IMR-90 (cell line): ENCODE results near the gene TNIP2. TPM values are rescaled to one million over a fixed set of nuclear protein-coding genes. Genes with fewer than 3 reads are reported as not detected.

Experiments used
- ATAC-seq: fragments of 200-7000 bp; cut with Tn5 transposase; 2 replicates; pipeline ENCODE4 v1.9.1; 2020; ENCODE audit warnings: low read depth, mild to moderate bottlenecking, moderate library complexity
- BruUV-seq: library from RNA; stranded (reverse); fragments of 400-500 nt; replicated peaks from 2 replicates; lab custom pipeline; 2021; lab: Mats Ljungman, UMichigan
- CTCF ChIA-PET: fragments of 300-600 bp; formaldehyde crosslinking; extraction: SDS; loops from one replicate; lab custom pipeline; 2021; ENCODE audit warnings: antibody characterized with exemption; lab: Yijun Ruan, JAX
- POLR2A ChIA-PET: fragments of 300-600 bp; sonication (Branson Sonifier 250); formaldehyde crosslinking; loops from one replicate; lab custom pipeline; 2022; ENCODE audit warnings: antibody characterized with exemption; ENCODE audit not compliant: unreplicated experiment; lab: Charles Lee
- DNase-seq: peaks from one replicate; pipeline ENCODE4 v3.0.0; 2013
- H2AFZ ChIP-seq: replicated peaks from 2 replicates; pipeline ENCODE3; 2013; ENCODE audit warnings: low read length, mild to moderate bottlenecking; ENCODE audit not compliant: poor library complexity
- H2AK5ac ChIP-seq: 2 replicates; pipeline ENCODE4 v1.6.1; 2013; ENCODE audit warnings: low read depth, low read length, inconsistent platforms
- H2AK9ac ChIP-seq: replicated peaks from 2 replicates; pipeline ENCODE3; 2013; ENCODE audit warnings: mild to moderate bottlenecking, low read depth, low read length, moderate library complexity; ENCODE audit not compliant: poor library complexity
- H2BK120ac ChIP-seq: 2 replicates; pipeline ENCODE4 v1.6.1; 2013; ENCODE audit warnings: low read depth, low read length, inconsistent platforms
- H2BK15ac ChIP-seq: 3 replicates; pipeline ENCODE4 v1.6.1; 2013; ENCODE audit warnings: low read depth, low read length, inconsistent platforms
- H2BK20ac ChIP-seq: 2 replicates; pipeline ENCODE4 v1.6.1; 2013; ENCODE audit warnings: low read depth, mild to moderate bottlenecking, inconsistent platforms, low read length, moderate library complexity
- H2BK5ac ChIP-seq: 2 replicates; pipeline ENCODE4 v1.6.1; 2013; ENCODE audit warnings: mild to moderate bottlenecking, low read depth, low read length, inconsistent platforms; ENCODE audit not compliant: poor library complexity, severe bottlenecking
- H3K14ac ChIP-seq: replicated peaks from 2 replicates; pipeline ENCODE4 v1.6.1; 2013; ENCODE audit warnings: low read depth, low read length, inconsistent platforms
- H3K18ac ChIP-seq: 2 replicates; pipeline ENCODE4 v1.6.1; 2013; ENCODE audit warnings: low read depth, low read length, control low read depth
- H3K23ac ChIP-seq: 2 replicates; pipeline ENCODE4 v1.6.1; 2013; ENCODE audit warnings: low read depth, low read length, inconsistent platforms
- H3K27ac ChIP-seq: 2 replicates; pipeline ENCODE4 v1.5.1; 2013; ENCODE audit warnings: mild to moderate bottlenecking, control low read depth, low read length; ENCODE audit not compliant: insufficient read depth
- H3K27me3 ChIP-seq: 2 replicates; pipeline ENCODE4 v1.6.1; 2013; ENCODE audit warnings: low read length; ENCODE audit not compliant: control insufficient read depth, insufficient read depth
- H3K36me3 ChIP-seq: 2 replicates; pipeline ENCODE4 v1.6.1; 2013; ENCODE audit warnings: low read length, mixed read lengths; ENCODE audit not compliant: control insufficient read depth, insufficient read depth
- H3K4ac ChIP-seq: 2 replicates; pipeline ENCODE4 v1.6.1; 2013; ENCODE audit warnings: low read depth, low read length, inconsistent platforms
- H3K4me1 ChIP-seq: 2 replicates; pipeline ENCODE4 v1.6.1; 2013; ENCODE audit warnings: low read length, mixed read lengths; ENCODE audit not compliant: control insufficient read depth, insufficient read depth
- H3K4me2 ChIP-seq: 2 replicates; pipeline ENCODE4 v1.6.1; 2013; ENCODE audit warnings: low read depth, mild to moderate bottlenecking, control low read depth, low read length, moderate library complexity
- H3K4me3 ChIP-seq: 2 replicates; pipeline ENCODE4 v1.5.1; 2013; ENCODE audit warnings: low read depth, mild to moderate bottlenecking, control low read depth, low read length, moderate library complexity; ENCODE audit not compliant: insufficient read depth
- H3K56ac ChIP-seq: 2 replicates; pipeline ENCODE4 v1.6.1; 2013; ENCODE audit warnings: low read length, inconsistent platforms; ENCODE audit not compliant: insufficient read depth; ENCODE audit errors: extremely low read depth
- H3K79me1 ChIP-seq, 2 experiments: 2 replicates each; pipeline ENCODE4 v1.6.1; 2013; ENCODE audit warnings: low read length in 2 of 2, inconsistent platforms in 1 of 2, low read depth in 1 of 2
- H3K9ac ChIP-seq: 2 replicates; pipeline ENCODE4 v1.6.1; 2013; ENCODE audit warnings: low read depth, low read length, control low read depth
- H3K9me1 ChIP-seq: 2 replicates; pipeline ENCODE4 v1.6.1; 2013; ENCODE audit warnings: low read length, inconsistent platforms; ENCODE audit not compliant: insufficient read depth
- H3K9me3 ChIP-seq: 2 replicates; pipeline ENCODE4 v1.6.1; 2013; ENCODE audit warnings: low read length; ENCODE audit not compliant: control insufficient read depth, insufficient read depth
- H4K20me1 ChIP-seq: 2 replicates; pipeline ENCODE4 v1.6.1; 2013; ENCODE audit warnings: low read length, inconsistent platforms; ENCODE audit not compliant: insufficient read depth
- H4K5ac ChIP-seq: 2 replicates; pipeline ENCODE4 v1.6.1; 2013; ENCODE audit warnings: mild to moderate bottlenecking, low read depth, low read length, control low read depth
- H4K8ac ChIP-seq, 2 experiments: 2 replicates each; pipeline ENCODE4 v1.6.1; 2013; ENCODE audit warnings: low read depth in 2 of 2, low read length in 2 of 2, control low read depth in 1 of 2, inconsistent platforms in 1 of 2
- H4K91ac ChIP-seq: 2 replicates; pipeline ENCODE4 v1.6.1; 2013; ENCODE audit warnings: low read depth, low read length, inconsistent platforms; ENCODE audit not compliant: insufficient read depth
- BHLHE40 ChIP-seq: fragments of 150-350 bp; IDR thresholded peaks from 2 replicates; pipeline ENCODE4 v1.6.1; 2016; ENCODE audit warnings: mild to moderate bottlenecking, low read depth, low read length
- CEBPB ChIP-seq: IDR thresholded peaks from 2 replicates; pipeline ENCODE4 v1.6.1; 2012; ENCODE audit warnings: low read depth, low read length, improper control_type of control experiment
- CTCF ChIP-seq: conservative IDR thresholded peaks from 2 replicates; pipeline ENCODE4 v1.5.1; 2012; ENCODE audit warnings: mild to moderate bottlenecking, low read depth, low read length, improper control_type of control experiment
- ELK1 ChIP-seq: fragments of 150-350 bp; IDR thresholded peaks from 2 replicates; pipeline ENCODE4 v1.6.1; 2016; ENCODE audit warnings: low read depth, mild to moderate bottlenecking, low read length, moderate library complexity, borderline replicate concordance
- FOS ChIP-seq: fragments of 150-350 bp; IDR thresholded peaks from 2 replicates; pipeline ENCODE4 v1.6.1; 2016; ENCODE audit warnings: low read depth, low read length
- MAFK ChIP-seq: IDR thresholded peaks from 2 replicates; pipeline ENCODE4 v1.6.1; 2012; ENCODE audit warnings: low read depth, low read length, improper control_type of control experiment
- MXI1 ChIP-seq: IDR thresholded peaks from 2 replicates; pipeline ENCODE4 v1.6.1; 2012; ENCODE audit warnings: low read depth, mild to moderate bottlenecking, low read length, moderate library complexity, borderline replicate concordance
- NFE2L2 ChIP-seq: fragments of 150-350 bp; IDR thresholded peaks from 2 replicates; pipeline ENCODE4 v1.6.1; 2016; ENCODE audit warnings: low read depth, mild to moderate bottlenecking, low read length
- POLR2A ChIP-seq: IDR thresholded peaks from 2 replicates; pipeline ENCODE4 v1.6.1; 2012; ENCODE audit warnings: mild to moderate bottlenecking, low read depth, low read length
- RCOR1 ChIP-seq: IDR thresholded peaks from 2 replicates; pipeline ENCODE4 v1.6.1; 2012; ENCODE audit warnings: mild to moderate bottlenecking, low read length, improper control_type of control experiment; ENCODE audit not compliant: insufficient replicate concordance
- RFX5 ChIP-seq: IDR thresholded peaks from 2 replicates; pipeline ENCODE4 v1.8.0; 2012; ENCODE audit warnings: low read depth, mild to moderate bottlenecking, low read length, moderate library complexity
- USF2 ChIP-seq: fragments of 150-350 bp; IDR thresholded peaks from 2 replicates; pipeline ENCODE4 v1.6.1; 2017; ENCODE audit warnings: mild to moderate bottlenecking, antibody characterized with exemption, low read length, low read depth
- WGBS, 2 experiments: methylation state at CpG; one replicate each; pipeline versions ENCODE4 v1.1.5 to v1.1.7; 2013; ENCODE audit warnings: missing lambda C conversion rate in 2 of 2; ENCODE audit not compliant: insufficient read length in 1 of 2; ENCODE audit errors: extremely low coverage in 2 of 2; 5-methylcytosine and 5-hydroxymethylcytosine counted together
- dilution Hi-C: fragments of 300-500 bp; cut with HindIII; formaldehyde crosslinking; loops from one replicate; pipeline ENCODE4 v1.14.3; 2018; ENCODE audit warnings: low sequenced_read_pairs; ENCODE audit not compliant: unreplicated experiment
- in situ Hi-C: fragments of 300-500 bp; cut with MboI; formaldehyde crosslinking; loops from 3 replicates; pipeline ENCODE4 v1.14.3; 2019; ENCODE audit warnings: low sequenced_read_pairs, inconsistent platforms, mixed read lengths
- intact Hi-C: fragments of 100-400 bp; cut with micrococcal nuclease; formaldehyde crosslinking; loops from 2 replicates; pipeline ENCODE4 v1.10.0; 2022
- polyA plus RNA-seq, 3 experiments: library from polyadenylated mRNA; depleted of rRNA; stranded (reverse); fragments of >200 nt; gene quantifications; 2 replicates each; pipeline ENCODE4 v1.2.3, GENCODE V29; 2012; ENCODE audit warnings: low replicate concordance in 1 of 3
- total RNA-seq: library from RNA; depleted of rRNA; stranded (reverse); fragments of >200 nt; gene quantifications from 2 replicates; pipeline ENCODE4 v1.2.3, GENCODE V29; 2012

TNIP2 gene
- total and polyA plus RNA-seq, 2 of the 4 experiments (the other 2 are of a cell fraction) = 33.3 to 38.5 TPM

- 94% methylated on average over 2 of the region's 9 CpGs; no CpG with 5 or more reads in 1 of the 2 experiments for WGBS, 2 experiments
- Histone ChIP-seq H3K79me1 (peaks cover 9 to 14% of the 10 kb centered on the region in 2 experiments; a peak in 2 of 4 replicates), H3K4me2 (no peak overlapping the region), H2BK5ac (no peak overlapping the region), H3K9ac (no peak overlapping the region), H3K36me3 (peaks cover 24% of the 10 kb centered on the region), H3K9me1 (peaks cover 5% of the 10 kb centered on the region; the same call in 1 of the 2 replicates), H3K4me3 (no peak overlapping the region), H2AK9ac (no peak overlapping the region), H3K9me3 (no peaks in the 10 kb centered on the region), H3K23ac (no peak overlapping the region), H3K4ac (no peak overlapping the region), H2AK5ac (no peak overlapping the region), H4K5ac (no peak overlapping the region), H2BK120ac (no peak overlapping the region), H3K4me1 (no peaks in the 10 kb centered on the region), H2AFZ (no peak overlapping the region), H4K20me1 (no peaks in the 10 kb centered on the region), H3K56ac (no peak overlapping the region), H3K18ac (no peak overlapping the region), H3K14ac (no peak overlapping the region), H3K27me3 (no peaks in the 10 kb centered on the region), H4K8ac (no peak overlapping the region), H2BK20ac (no peak overlapping the region), H3K27ac (no peak overlapping the region), H2BK15ac (no peak overlapping the region), H4K91ac (no peak overlapping the region)
- ChIA-PET POLR2A (no interaction called here), CTCF (no interaction called here)
- TF ChIP-seq MAFK (no peak), POLR2A (no peak), BHLHE40 (no peak), MXI1 (no peak), RCOR1 (no peak), NFE2L2 (no peak), CEBPB (no peak), FOS (no peak), USF2 (no peak), CTCF (no peak), RFX5 (no peak), ELK1 (no peak)
- in situ Hi-C loops = no loop called here
- dilution Hi-C loops = no loop called here
- ATAC-seq (no peak), DNase-seq (no peak)
- BruUV-seq = no TSS peak
- intact Hi-C loops = no loop called here
These were observed 34.1 kb downstream of the TNIP2 start for GRCh38 chr4:2722033-2722432.
